ENCODE measurements around the gene KCNIP1.

DNA sequence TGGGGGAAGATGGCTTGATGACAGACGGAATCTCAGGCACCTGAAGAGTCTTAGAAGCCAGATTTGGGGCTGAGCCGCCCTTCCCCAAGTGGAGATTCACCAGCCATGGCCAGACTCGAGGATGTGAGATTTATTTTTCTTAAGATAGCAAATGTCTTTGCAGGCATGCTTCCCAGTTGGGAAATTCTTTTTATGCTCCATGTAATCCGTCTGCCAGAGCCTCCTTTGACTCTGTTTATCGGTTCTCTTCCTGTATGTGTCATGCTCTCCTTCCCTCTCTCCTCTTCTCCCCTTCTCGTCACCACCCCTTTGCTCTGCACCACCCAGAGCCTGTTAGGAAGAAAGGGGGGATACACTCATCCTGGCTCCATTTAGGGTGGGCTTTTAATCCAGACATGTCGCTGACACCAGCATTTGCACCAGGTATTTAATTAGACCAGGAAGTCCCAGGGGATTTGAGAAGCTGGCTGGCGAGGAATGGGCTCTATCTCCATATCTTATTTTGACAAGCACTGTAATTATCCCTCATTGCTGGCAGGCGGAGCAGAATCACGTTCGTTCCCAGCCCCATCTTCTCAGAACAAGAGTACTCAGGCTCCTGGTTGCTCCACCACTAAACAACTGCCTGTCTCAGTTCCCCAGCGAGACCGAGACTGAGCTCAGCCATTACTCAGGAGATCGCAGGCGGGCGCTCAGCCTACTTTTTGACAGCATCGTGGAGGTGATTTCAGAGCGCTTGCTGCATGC is 50.9 kb downstream of the KCNIP1 start:
- TF ChIP-seq, protein P1, sequence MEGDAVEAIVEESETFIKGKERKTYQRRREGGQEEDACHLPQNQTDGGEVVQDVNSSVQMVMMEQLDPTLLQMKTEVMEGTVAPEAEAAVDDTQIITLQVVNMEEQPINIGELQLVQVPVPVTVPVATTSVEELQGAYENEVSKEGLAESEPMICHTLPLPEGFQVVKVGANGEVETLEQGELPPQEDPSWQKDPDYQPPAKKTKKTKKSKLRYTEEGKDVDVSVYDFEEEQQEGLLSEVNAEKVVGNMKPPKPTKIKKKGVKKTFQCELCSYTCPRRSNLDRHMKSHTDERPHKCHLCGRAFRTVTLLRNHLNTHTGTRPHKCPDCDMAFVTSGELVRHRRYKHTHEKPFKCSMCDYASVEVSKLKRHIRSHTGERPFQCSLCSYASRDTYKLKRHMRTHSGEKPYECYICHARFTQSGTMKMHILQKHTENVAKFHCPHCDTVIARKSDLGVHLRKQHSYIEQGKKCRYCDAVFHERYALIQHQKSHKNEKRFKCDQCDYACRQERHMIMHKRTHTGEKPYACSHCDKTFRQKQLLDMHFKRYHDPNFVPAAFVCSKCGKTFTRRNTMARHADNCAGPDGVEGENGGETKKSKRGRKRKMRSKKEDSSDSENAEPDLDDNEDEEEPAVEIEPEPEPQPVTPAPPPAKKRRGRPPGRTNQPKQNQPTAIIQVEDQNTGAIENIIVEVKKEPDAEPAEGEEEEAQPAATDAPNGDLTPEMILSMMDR (IDR thresholded peaks at IDR 0.05), result no peak
- TF ChIP-seq POLR2A (IDR thresholded peaks at IDR 0.05), result no peak

Measured in heart left ventricle (tissue), 13 donors.